HL-60 (cell line): ENCODE results near the gene NOBOX.
"Not testable (repeated sequence)": the region's sequence is repeated elsewhere in the genome, so short reads cannot be mapped to it uniquely, and the experiment has no call there.

Experiments used
- GABPA ChIP-seq: IDR thresholded peaks from 2 replicates; pipeline ENCODE4 v1.6.1; 2012; ENCODE audit warnings: low read depth
- POLR2AphosphoS5 ChIP-seq: IDR thresholded peaks from 2 replicates; pipeline ENCODE4 v1.6.1; 2012; ENCODE audit warnings: low read depth
- REST ChIP-seq: IDR thresholded peaks from 2 replicates; pipeline ENCODE4 v1.6.1; 2012; ENCODE audit warnings: low read depth; ENCODE audit not compliant: insufficient replicate concordance
- SPI1 ChIP-seq: IDR thresholded peaks from 2 replicates; pipeline ENCODE4 v1.6.1; 2012; ENCODE audit warnings: low read depth, mild to moderate bottlenecking, borderline replicate concordance
- TF ChIP-seq, protein P1 (sequence below): IDR thresholded peaks from one replicate; pipeline ENCODE4 v1.5.1; 2011; ENCODE audit warnings: low read length, control low read depth, inconsistent platforms; ENCODE audit not compliant: insufficient read depth

DNA sequence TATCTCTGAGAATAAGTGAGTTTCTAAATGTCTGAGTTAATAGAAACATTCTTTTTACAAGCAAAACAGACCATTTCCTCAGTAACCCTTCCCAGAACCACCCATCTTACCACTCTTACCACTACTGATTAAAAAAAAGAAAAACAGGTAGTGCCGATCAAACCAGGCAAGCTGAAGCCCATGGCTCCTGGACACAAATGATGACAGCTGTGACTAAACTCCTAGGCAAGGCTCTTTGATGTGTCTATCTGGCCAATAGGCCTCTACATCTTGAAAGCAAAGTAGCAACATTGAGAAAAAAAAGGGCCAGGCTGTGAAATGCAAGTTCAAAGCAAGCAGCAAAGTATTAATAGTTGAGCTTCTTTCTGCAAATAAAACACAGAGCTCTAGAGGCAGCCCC is 54.9 kb downstream of the NOBOX start:
- TF ChIP-seq, protein P1, sequence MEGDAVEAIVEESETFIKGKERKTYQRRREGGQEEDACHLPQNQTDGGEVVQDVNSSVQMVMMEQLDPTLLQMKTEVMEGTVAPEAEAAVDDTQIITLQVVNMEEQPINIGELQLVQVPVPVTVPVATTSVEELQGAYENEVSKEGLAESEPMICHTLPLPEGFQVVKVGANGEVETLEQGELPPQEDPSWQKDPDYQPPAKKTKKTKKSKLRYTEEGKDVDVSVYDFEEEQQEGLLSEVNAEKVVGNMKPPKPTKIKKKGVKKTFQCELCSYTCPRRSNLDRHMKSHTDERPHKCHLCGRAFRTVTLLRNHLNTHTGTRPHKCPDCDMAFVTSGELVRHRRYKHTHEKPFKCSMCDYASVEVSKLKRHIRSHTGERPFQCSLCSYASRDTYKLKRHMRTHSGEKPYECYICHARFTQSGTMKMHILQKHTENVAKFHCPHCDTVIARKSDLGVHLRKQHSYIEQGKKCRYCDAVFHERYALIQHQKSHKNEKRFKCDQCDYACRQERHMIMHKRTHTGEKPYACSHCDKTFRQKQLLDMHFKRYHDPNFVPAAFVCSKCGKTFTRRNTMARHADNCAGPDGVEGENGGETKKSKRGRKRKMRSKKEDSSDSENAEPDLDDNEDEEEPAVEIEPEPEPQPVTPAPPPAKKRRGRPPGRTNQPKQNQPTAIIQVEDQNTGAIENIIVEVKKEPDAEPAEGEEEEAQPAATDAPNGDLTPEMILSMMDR = not testable (repeated sequence)
- TF ChIP-seq POLR2AphosphoS5, REST, GABPA, SPI1: not testable (repeated sequence)
